ENCODE data around the gene RHEX. TPM values are rescaled to one million over a fixed set of nuclear protein-coding genes. Genes with fewer than 3 reads are reported as not detected.

The RHEX gene
- total and polyA plus RNA-seq, 4 donors, result 0.57 to 7.4 (median 1.2) TPM

- Histone ChIP-seq H3K4me1 (ENCODE audit: control insufficient read depth in 5 of 5, insufficient read depth in 5 of 5, low read length in 5 of 5) (no peaks in the 10 kb centered on the region), H3K27me3 (ENCODE audit: control insufficient read depth in 3 of 3, insufficient read depth in 3 of 3, low read length in 2 of 3) (peaks cover 0 to 5% (median 0%) of the 10 kb centered on the region in 3 donors), H3K36me3 (ENCODE audit: control insufficient read depth in 4 of 4, insufficient read depth in 4 of 4, low read length in 4 of 4) (no peaks in the 10 kb centered on the region), H3K9ac (ENCODE audit: insufficient read depth in 1 of 2, low read length in 2 of 2) (no peak overlapping the region), H3K27ac (ENCODE audit: low read depth in 1 of 2, low read length in 1 of 2) (no peak overlapping the region), H3K9me3 (ENCODE audit: control insufficient read depth in 4 of 4, insufficient read depth in 3 of 4, low read length in 3 of 4) (peaks cover 0 to 1% (median 0%) of the 10 kb centered on the region in 4 donors), H3K4me3 (no peak overlapping the region)
- no peak for TF ChIP-seq CTCF (IDR thresholded peaks at IDR 0.05; ENCODE audit: control extremely low read depth, extremely low read depth)
- 63 to 77% methylated on average over 5 of the region's 5 CpGs for WGBS, 2 donors
- DNase-seq (no peak), ATAC-seq (ENCODE audit: insufficient read depth, low FRiP score) (no peak)
Measured at GRCh38 chr1:206081856-206082255, 28.9 kb downstream of the RHEX start.

GRCh38 chr1:206082831-206083695 is 30.1 kb downstream of the RHEX start:
- WGBS, 2 donors, result 35 to 55% methylated on average over 8 of the region's 8 CpGs
- H3K27ac ChIP-seq (ENCODE audit: low read depth in 1 of 2, low read length in 1 of 2), result no peak overlapping the region
- H3K9me3 ChIP-seq (ENCODE audit: control insufficient read depth in 4 of 4, insufficient read depth in 3 of 4, low read length in 3 of 4), result no peaks in the 10 kb centered on the region
- peaks cover 0 to 5% (median 0%) of the 10 kb centered on the region in 3 donors for H3K27me3 ChIP-seq (ENCODE audit: control insufficient read depth in 3 of 3, insufficient read depth in 3 of 3, low read length in 2 of 3)
- no peaks in the 10 kb centered on the region for H3K36me3 ChIP-seq (ENCODE audit: control insufficient read depth in 4 of 4, insufficient read depth in 4 of 4, low read length in 4 of 4)
- no peak for TF ChIP-seq CTCF (IDR thresholded peaks at IDR 0.05; ENCODE audit: control extremely low read depth, extremely low read depth)
- H3K4me1 ChIP-seq (ENCODE audit: control insufficient read depth in 5 of 5, insufficient read depth in 5 of 5, low read length in 5 of 5), result no peaks in the 10 kb centered on the region
- no peak overlapping the region for H3K9ac ChIP-seq (ENCODE audit: insufficient read depth in 1 of 2, low read length in 2 of 2)
- DNase-seq (no peak), ATAC-seq (ENCODE audit: insufficient read depth, low FRiP score) (no peak)
- no peak overlapping the region for H3K4me3 ChIP-seq

GRCh38 chr1:206083750-206084149 is 30.8 kb downstream of the RHEX start:
- Histone ChIP-seq H3K9ac (ENCODE audit: insufficient read depth in 1 of 2, low read length in 2 of 2) (no peak overlapping the region), H3K9me3 (ENCODE audit: control insufficient read depth in 4 of 4, insufficient read depth in 3 of 4, low read length in 3 of 4) (no peaks in the 10 kb centered on the region), H3K27ac (ENCODE audit: low read depth in 1 of 2, low read length in 1 of 2) (no peak overlapping the region), H3K36me3 (ENCODE audit: control insufficient read depth in 4 of 4, insufficient read depth in 4 of 4, low read length in 4 of 4) (no peaks in the 10 kb centered on the region), H3K27me3 (ENCODE audit: control insufficient read depth in 3 of 3, insufficient read depth in 3 of 3, low read length in 2 of 3) (peaks cover 0 to 5% (median 0%) of the 10 kb centered on the region in 3 donors), H3K4me1 (ENCODE audit: control insufficient read depth in 5 of 5, insufficient read depth in 5 of 5, low read length in 5 of 5) (no peaks in the 10 kb centered on the region), H3K4me3 (no peak overlapping the region)
- 96 to 97% methylated on average over 2 of the region's 2 CpGs for WGBS, 2 donors
- no peak for DNase-seq
- ATAC-seq (ENCODE audit: insufficient read depth, low FRiP score), result no peak
- no peak for TF ChIP-seq CTCF (IDR thresholded peaks at IDR 0.05; ENCODE audit: control extremely low read depth, extremely low read depth)

Data from lung (tissue), 12 donors.